A549 (cell line): ENCODE data around the gene GJB5.

ENCODE experiments used
- BCL3 ChIP-seq: fragments of >200 bp; sonication (Bioruptor Twin); formaldehyde crosslinking; IDR thresholded peaks from 3 replicates; pipeline ENCODE4 v1.6.1; 2016
- CTCF ChIP-seq: fragments of >200 bp; sonication (Bioruptor Twin); formaldehyde crosslinking; IDR thresholded peaks from 3 replicates; pipeline ENCODE4 v1.5.1; 2016
- EP300 ChIP-seq, 2 experiments: fragments of >200 bp; sonication (Bioruptor Twin); formaldehyde crosslinking; IDR thresholded peaks; 2 replicates in 1 of 2; 3 replicates in 1 of 2; pipeline ENCODE4 v1.6.1; 2016 to 2017
- HOXA7 ChIP-seq: fragments of 250-450 bp; sonication (Bioruptor Pico); IDR thresholded peaks from 2 replicates; pipeline ENCODE4 v1.5.0; 2020; ENCODE audit warnings: mild to moderate bottlenecking, moderate library complexity
- MAZ ChIP-seq: fragments of 150-350 bp; IDR thresholded peaks from 2 replicates; pipeline ENCODE4 v1.6.1; 2014; ENCODE audit warnings: antibody characterized with exemption, low read depth, low read length, borderline replicate concordance
- POLR2A ChIP-seq: IDR thresholded peaks from 2 replicates; pipeline ENCODE4 v1.6.1; 2012; ENCODE audit warnings: mild to moderate bottlenecking, low read length
- RFX5 ChIP-seq: fragments of 450-650 bp; IDR thresholded peaks from 2 replicates; pipeline ENCODE4 v1.7.1; 2014; ENCODE audit warnings: antibody characterized with exemption, mild to moderate bottlenecking, moderate library complexity

DNA sequence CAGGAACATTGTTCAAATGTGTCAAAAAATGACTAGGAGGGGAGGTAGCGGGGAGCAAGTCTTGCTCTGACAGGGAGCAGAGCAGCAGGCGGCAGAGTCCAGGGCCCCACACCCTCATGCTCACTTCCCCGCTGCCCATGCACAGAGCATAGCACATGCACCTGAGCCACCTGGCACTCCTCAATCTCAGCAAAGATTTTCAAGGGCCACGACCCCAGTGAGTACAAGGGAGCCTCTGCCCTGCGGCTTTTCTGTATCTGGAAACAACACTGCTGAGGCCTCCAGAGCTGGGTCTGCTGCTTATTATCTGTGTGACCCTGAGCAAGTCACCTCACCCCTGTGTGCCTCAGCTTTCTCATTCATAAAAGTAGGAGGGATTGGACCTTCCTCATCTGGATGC is 25.1 kb downstream of the GJB5 start:
- no peak for TF ChIP-seq CTCF
- TF ChIP-seq EP300 (IDR thresholded peaks at IDR 0.05) = no peak
- TF ChIP-seq MAZ = no peak
- no peak for TF ChIP-seq HOXA7
- no peak for TF ChIP-seq BCL3
- TF ChIP-seq RFX5 = no peak
- no peak for TF ChIP-seq POLR2A
